Measurements from ENCODE around the gene KLHL29.

Gene KLHL29

GRCh38 chr2:23563151-23563550, 178.2 kb downstream of the KLHL29 start:
- DNase-seq, result no peak
- Histone ChIP-seq H4K20me1 (ENCODE audit: insufficient read depth, low read length) (no peaks in the 10 kb centered on the region), H3K36me3 (replicated peaks; ENCODE audit: insufficient read depth, low read length) (no peaks in the 10 kb centered on the region), H3K9ac (ENCODE audit: low read length) (no peak overlapping the region), H2AFZ (ENCODE audit: low read length) (no peak overlapping the region), H3K4me2 (ENCODE audit: low read depth, low read length) (no peak overlapping the region), H3K79me2 (ENCODE audit: low read length) (no peaks in the 10 kb centered on the region), H3K27ac (ENCODE audit: low read length) (no peak overlapping the region), H3K4me3 (ENCODE audit: low read length) (no peak overlapping the region), H3K4me1 (ENCODE audit: low read length) (no peaks in the 10 kb centered on the region), H3K9me2 (replicated peaks; ENCODE audit: insufficient read depth, low read length) (no peaks in the 10 kb centered on the region), H3K27me3 (replicated peaks; ENCODE audit: insufficient read depth, low read length) (no peaks in the 10 kb centered on the region), H3K9me3 (replicated peaks; ENCODE audit: insufficient read depth, low read length) (no peaks in the 10 kb centered on the region), H3F3A (ENCODE audit: insufficient read depth, low read length) (no peaks in the 10 kb centered on the region)
- TF ChIP-seq, protein P1, sequence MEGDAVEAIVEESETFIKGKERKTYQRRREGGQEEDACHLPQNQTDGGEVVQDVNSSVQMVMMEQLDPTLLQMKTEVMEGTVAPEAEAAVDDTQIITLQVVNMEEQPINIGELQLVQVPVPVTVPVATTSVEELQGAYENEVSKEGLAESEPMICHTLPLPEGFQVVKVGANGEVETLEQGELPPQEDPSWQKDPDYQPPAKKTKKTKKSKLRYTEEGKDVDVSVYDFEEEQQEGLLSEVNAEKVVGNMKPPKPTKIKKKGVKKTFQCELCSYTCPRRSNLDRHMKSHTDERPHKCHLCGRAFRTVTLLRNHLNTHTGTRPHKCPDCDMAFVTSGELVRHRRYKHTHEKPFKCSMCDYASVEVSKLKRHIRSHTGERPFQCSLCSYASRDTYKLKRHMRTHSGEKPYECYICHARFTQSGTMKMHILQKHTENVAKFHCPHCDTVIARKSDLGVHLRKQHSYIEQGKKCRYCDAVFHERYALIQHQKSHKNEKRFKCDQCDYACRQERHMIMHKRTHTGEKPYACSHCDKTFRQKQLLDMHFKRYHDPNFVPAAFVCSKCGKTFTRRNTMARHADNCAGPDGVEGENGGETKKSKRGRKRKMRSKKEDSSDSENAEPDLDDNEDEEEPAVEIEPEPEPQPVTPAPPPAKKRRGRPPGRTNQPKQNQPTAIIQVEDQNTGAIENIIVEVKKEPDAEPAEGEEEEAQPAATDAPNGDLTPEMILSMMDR (IDR thresholded peaks at IDR 0.05; ENCODE audit: low read length), result no peak
- TF ChIP-seq EZH2phosphoT487 (IDR thresholded peaks at IDR 0.05; ENCODE audit: low read length) (no peak), EZH2 (optimal IDR thresholded peaks at IDR 0.05; ENCODE audit: low read depth, low read length) (no peak)

DNA sequence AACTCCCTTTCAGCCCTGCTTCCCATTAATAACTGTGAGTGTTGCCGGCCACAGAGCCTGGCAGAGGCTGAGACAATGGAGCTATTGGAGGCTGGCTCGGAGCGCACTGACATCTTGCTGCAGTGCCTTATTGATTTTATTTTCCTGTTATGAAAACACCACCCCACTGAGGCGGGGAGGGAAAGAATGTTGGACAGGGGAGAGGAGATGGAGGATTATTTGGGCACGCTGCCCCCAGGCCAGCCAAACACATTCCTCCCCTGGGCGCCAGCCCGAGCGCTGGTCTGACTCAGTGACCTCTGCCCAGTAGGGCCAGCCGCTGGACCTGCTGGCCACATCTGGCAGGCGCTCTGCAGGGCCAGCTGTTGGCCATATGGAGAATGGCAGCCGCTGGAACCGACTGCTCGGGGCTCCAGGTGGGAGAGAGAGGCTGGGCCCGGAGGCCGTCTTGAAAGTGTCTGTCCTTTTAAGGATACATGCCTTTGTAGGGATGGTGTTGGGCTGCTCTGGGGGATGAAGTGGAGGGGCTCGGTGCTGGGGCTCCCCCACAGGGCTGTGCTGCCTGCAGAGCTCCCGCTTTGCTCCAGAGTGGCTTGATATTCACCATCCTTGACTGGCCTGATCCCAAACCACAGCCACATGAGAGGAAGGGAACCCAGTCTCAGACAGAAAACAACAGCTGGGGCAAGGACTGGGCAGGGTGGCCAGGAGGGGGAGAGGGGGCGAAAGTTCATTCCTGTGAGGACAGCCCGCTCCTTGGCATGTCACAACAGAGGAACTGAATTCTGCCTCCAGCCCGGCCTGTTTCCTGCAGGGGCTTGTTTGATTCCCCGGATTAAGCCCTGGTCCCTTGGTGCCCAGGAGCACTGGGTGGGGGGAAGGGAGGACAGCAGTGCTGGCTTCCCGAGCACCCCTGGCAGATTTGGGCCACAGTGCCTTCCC, 179.0 kb downstream of the KLHL29 start:
- Histone ChIP-seq H3K9ac (ENCODE audit: low read length) (no peak overlapping the region), H3K27me3 (replicated peaks; ENCODE audit: insufficient read depth, low read length) (no peaks in the 10 kb centered on the region), H3K36me3 (replicated peaks; ENCODE audit: insufficient read depth, low read length) (no peaks in the 10 kb centered on the region), H3K4me3 (ENCODE audit: low read length) (no peak overlapping the region), H3K9me2 (replicated peaks; ENCODE audit: insufficient read depth, low read length) (no peaks in the 10 kb centered on the region), H3K79me2 (ENCODE audit: low read length) (no peaks in the 10 kb centered on the region), H3K4me1 (ENCODE audit: low read length) (no peaks in the 10 kb centered on the region), H3K4me2 (ENCODE audit: low read depth, low read length) (no peak overlapping the region), H3F3A (ENCODE audit: insufficient read depth, low read length) (no peaks in the 10 kb centered on the region), H3K9me3 (replicated peaks; ENCODE audit: insufficient read depth, low read length) (no peaks in the 10 kb centered on the region), H2AFZ (ENCODE audit: low read length) (no peak overlapping the region), H4K20me1 (ENCODE audit: insufficient read depth, low read length) (no peaks in the 10 kb centered on the region), H3K27ac (ENCODE audit: low read length) (no peak overlapping the region)
- TF ChIP-seq EZH2phosphoT487 (IDR thresholded peaks at IDR 0.05; ENCODE audit: low read length) (no peak), EZH2 (optimal IDR thresholded peaks at IDR 0.05; ENCODE audit: low read depth, low read length) (no peak)
- TF ChIP-seq, protein P1 (IDR thresholded peaks at IDR 0.05; ENCODE audit: low read length), result no peak
- no peak for DNase-seq

- DNase-seq, result no peak
- Histone ChIP-seq H3K9ac (ENCODE audit: low read length) (no peak overlapping the region), H4K20me1 (ENCODE audit: insufficient read depth, low read length) (no peaks in the 10 kb centered on the region), H3K79me2 (ENCODE audit: low read length) (no peaks in the 10 kb centered on the region), H3K9me3 (replicated peaks; ENCODE audit: insufficient read depth, low read length) (no peaks in the 10 kb centered on the region), H3K9me2 (replicated peaks; ENCODE audit: insufficient read depth, low read length) (no peaks in the 10 kb centered on the region), H2AFZ (ENCODE audit: low read length) (no peak overlapping the region), H3K4me2 (ENCODE audit: low read depth, low read length) (no peak overlapping the region), H3K4me3 (ENCODE audit: low read length) (no peak overlapping the region), H3K36me3 (replicated peaks; ENCODE audit: insufficient read depth, low read length) (no peaks in the 10 kb centered on the region), H3K27me3 (replicated peaks; ENCODE audit: insufficient read depth, low read length) (no peaks in the 10 kb centered on the region), H3K27ac (ENCODE audit: low read length) (no peak overlapping the region), H3K4me1 (ENCODE audit: low read length) (no peaks in the 10 kb centered on the region), H3F3A (ENCODE audit: insufficient read depth, low read length) (no peaks in the 10 kb centered on the region)
- TF ChIP-seq EZH2phosphoT487 (IDR thresholded peaks at IDR 0.05; ENCODE audit: low read length), result no peak
- TF ChIP-seq, protein P1 (IDR thresholded peaks at IDR 0.05; ENCODE audit: low read length), result no peak
Measured at GRCh38 chr2:23564615-23564960, 179.6 kb downstream of the KLHL29 start.
